HL-60 (cell line): ENCODE measurements around the gene PPP1R37.

Experiments used
- POLR2AphosphoS5 ChIP-seq: IDR thresholded peaks from 2 replicates; pipeline ENCODE4 v1.6.1; 2012; ENCODE audit warnings: low read depth
- REST ChIP-seq: IDR thresholded peaks from 2 replicates; pipeline ENCODE4 v1.6.1; 2012; ENCODE audit warnings: low read depth; ENCODE audit not compliant: insufficient replicate concordance
- TF ChIP-seq, protein P1 (sequence below): IDR thresholded peaks from one replicate; pipeline ENCODE4 v1.5.1; 2011; ENCODE audit warnings: low read length, control low read depth, inconsistent platforms; ENCODE audit not compliant: insufficient read depth

- TF ChIP-seq REST (no peak), POLR2AphosphoS5 (no peak)
- TF ChIP-seq, protein P1, sequence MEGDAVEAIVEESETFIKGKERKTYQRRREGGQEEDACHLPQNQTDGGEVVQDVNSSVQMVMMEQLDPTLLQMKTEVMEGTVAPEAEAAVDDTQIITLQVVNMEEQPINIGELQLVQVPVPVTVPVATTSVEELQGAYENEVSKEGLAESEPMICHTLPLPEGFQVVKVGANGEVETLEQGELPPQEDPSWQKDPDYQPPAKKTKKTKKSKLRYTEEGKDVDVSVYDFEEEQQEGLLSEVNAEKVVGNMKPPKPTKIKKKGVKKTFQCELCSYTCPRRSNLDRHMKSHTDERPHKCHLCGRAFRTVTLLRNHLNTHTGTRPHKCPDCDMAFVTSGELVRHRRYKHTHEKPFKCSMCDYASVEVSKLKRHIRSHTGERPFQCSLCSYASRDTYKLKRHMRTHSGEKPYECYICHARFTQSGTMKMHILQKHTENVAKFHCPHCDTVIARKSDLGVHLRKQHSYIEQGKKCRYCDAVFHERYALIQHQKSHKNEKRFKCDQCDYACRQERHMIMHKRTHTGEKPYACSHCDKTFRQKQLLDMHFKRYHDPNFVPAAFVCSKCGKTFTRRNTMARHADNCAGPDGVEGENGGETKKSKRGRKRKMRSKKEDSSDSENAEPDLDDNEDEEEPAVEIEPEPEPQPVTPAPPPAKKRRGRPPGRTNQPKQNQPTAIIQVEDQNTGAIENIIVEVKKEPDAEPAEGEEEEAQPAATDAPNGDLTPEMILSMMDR: no peak
Observed at GRCh38 chr19:45139286-45140143, 46.5 kb downstream of the PPP1R37 start.
